ENCODE measurements around the gene KCNN4. TPM values are rescaled to one million over a fixed set of nuclear protein-coding genes. Genes with fewer than 3 reads are reported as not detected.
A peak's percentile ranks its signal among the peaks of the same experiment; 100 is the strongest.

The KCNN4 gene
- total RNA-seq, 1 donor from 2014 or later = not detected

DNA sequence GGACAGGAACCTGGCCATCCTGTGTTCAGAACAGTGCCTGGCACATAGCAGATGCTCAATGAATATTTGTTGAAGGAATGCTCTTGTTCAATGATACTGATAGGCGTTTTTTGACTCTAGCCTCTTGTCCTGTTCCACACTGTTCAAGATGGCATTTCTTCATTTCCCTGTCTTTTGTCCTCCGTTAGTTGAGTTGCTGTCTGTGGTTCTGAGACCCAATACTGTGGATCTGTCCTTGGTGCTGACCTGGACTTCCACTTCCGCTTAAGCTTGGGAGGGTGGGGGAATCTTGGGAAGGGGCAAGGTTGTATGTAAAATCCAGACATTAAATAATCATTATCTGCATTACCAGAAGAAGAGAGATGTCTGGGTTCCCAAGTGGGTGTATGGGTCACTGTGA lies 8.3 kb upstream of the KCNN4 start:
- Histone ChIP-seq H3K4me1 (no peaks in the 10 kb centered on the region), H3F3A (ENCODE audit: low read depth) (no peaks in the 10 kb centered on the region), H3K36me3 (no peaks in the 10 kb centered on the region), H3K79me2 (ENCODE audit: low read depth) (no peaks in the 10 kb centered on the region), H3K9me3 (ENCODE audit: low read depth) (no peaks in the 10 kb centered on the region), H3K4me3 (no peak overlapping the region), H3K4me2 (no peak overlapping the region), H4K20me1 (ENCODE audit: low read depth) (peaks cover 7% of the 10 kb centered on the region), H2AFZ (replicated peaks) (no peak overlapping the region), H3K27ac (no peak overlapping the region), H3K9ac (no peak overlapping the region), H3K27me3 (peaks cover 18% of the 10 kb centered on the region)
- no peak for TF ChIP-seq EZH2 (IDR thresholded peaks at IDR 0.05)
- no peak for TF ChIP-seq EZH2phosphoT487 (IDR thresholded peaks at IDR 0.05)
- TF ChIP-seq, protein P1, sequence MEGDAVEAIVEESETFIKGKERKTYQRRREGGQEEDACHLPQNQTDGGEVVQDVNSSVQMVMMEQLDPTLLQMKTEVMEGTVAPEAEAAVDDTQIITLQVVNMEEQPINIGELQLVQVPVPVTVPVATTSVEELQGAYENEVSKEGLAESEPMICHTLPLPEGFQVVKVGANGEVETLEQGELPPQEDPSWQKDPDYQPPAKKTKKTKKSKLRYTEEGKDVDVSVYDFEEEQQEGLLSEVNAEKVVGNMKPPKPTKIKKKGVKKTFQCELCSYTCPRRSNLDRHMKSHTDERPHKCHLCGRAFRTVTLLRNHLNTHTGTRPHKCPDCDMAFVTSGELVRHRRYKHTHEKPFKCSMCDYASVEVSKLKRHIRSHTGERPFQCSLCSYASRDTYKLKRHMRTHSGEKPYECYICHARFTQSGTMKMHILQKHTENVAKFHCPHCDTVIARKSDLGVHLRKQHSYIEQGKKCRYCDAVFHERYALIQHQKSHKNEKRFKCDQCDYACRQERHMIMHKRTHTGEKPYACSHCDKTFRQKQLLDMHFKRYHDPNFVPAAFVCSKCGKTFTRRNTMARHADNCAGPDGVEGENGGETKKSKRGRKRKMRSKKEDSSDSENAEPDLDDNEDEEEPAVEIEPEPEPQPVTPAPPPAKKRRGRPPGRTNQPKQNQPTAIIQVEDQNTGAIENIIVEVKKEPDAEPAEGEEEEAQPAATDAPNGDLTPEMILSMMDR (IDR thresholded peaks at IDR 0.05) = no peak
- H3K4me3 Mint-ChIP-seq = no peak overlapping the region
- no peak overlapping the region for H3K27ac Mint-ChIP-seq
- no peaks in the 10 kb centered on the region for H3K36me3 Mint-ChIP-seq
- DNase-seq (ENCODE audit: low spot score) = peak; percentile 79
- peaks cover 10% of the 10 kb centered on the region for H3K27me3 Mint-ChIP-seq (ENCODE audit: insufficient read depth, low read depth)
- no peaks in the 10 kb centered on the region for H3K9me3 Mint-ChIP-seq
- peaks cover 7% of the 10 kb centered on the region for H3K4me1 Mint-ChIP-seq

DNA sequence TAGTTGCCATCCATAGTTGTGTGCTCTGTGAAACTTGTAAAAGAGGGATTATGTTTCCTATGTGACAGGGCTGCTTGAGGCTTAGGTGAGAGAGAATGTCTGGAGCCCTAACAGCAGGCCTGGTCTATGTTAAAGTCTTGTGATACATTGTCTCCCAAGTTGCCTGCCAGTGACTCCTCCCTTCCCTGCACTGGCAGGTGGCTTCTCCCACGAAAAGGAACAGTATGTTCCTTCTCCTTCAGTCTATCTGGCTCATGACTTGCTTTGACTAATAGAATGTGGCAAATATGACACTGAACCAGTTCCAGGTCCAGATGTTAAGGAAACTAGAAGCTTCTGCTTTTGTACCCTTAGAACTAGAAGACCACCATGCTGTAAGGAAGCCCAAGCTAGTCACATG lies 5.9 kb upstream of the KCNN4 start:
- Histone ChIP-seq H3K79me2 (ENCODE audit: low read depth) (no peaks in the 10 kb centered on the region), H3K4me3 (no peak overlapping the region), H2AFZ (replicated peaks) (no peak overlapping the region), H3K9me3 (ENCODE audit: low read depth) (no peaks in the 10 kb centered on the region), H3F3A (ENCODE audit: low read depth) (no peaks in the 10 kb centered on the region), H4K20me1 (ENCODE audit: low read depth) (peaks cover 7% of the 10 kb centered on the region), H3K36me3 (no peaks in the 10 kb centered on the region), H3K9ac (no peak overlapping the region), H3K4me1 (no peaks in the 10 kb centered on the region), H3K27ac (no peak overlapping the region), H3K4me2 (no peak overlapping the region), H3K27me3 (no peaks in the 10 kb centered on the region)
- no peak for DNase-seq (ENCODE audit: low spot score)
- no peaks in the 10 kb centered on the region for H3K36me3 Mint-ChIP-seq
- TF ChIP-seq EZH2 (IDR thresholded peaks at IDR 0.05) = no peak
- TF ChIP-seq EZH2phosphoT487 (IDR thresholded peaks at IDR 0.05) = no peak
- TF ChIP-seq, protein P1 (IDR thresholded peaks at IDR 0.05) = no peak
- no peaks in the 10 kb centered on the region for H3K9me3 Mint-ChIP-seq
- no peak overlapping the region for H3K4me3 Mint-ChIP-seq
- H3K27ac Mint-ChIP-seq = no peak overlapping the region
- peaks cover 7% of the 10 kb centered on the region for H3K4me1 Mint-ChIP-seq
- H3K27me3 Mint-ChIP-seq (ENCODE audit: insufficient read depth, low read depth) = peaks cover 10% of the 10 kb centered on the region

DNA sequence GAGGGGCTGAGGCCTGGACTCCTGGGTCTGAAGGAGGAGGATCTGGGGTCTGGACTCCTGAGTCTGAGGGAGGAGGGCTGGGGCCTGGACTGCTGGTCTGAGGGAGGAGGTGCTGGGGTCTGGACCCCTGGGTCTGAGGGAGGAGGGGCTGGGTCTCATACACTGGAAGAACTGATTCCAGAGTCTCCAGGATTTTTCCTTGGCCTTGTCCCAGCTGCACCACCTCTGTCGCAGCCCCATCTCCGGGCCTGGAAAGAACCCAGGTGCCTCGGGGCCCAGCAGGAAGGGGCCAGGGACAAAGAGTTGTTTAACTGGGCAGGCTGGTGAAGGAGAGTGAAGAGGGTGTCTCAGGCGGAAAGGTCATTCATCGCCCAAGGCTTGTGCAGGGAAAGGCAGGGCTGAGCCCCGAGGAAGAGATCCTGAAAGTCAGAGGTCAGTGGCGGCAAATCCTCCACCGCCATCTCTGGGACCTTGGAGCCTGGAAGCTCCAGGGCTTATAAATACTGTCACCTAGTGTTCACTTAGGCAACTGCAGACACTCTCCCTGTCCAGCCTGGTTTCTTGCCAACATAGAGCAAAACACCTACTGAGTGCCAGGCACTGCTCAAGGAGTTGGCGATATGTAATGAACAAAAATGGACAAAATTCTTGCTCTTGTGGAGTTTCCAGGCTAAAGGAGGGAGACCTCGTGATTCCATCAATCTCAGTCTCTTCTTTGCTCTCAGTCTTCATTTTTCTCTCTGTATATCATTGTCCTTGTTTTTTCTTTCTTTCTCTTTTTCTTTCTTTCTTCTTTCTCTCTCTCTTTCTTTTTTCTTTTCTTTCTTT lies 4.4 kb upstream of the KCNN4 start:
- no peaks in the 10 kb centered on the region for H3K27me3 ChIP-seq
- H3K4me1 Mint-ChIP-seq = peaks cover 14% of the 10 kb centered on the region
- H3K4me3 Mint-ChIP-seq = no peak overlapping the region

More for the DNA sequence above, 4.4 kb upstream of the KCNN4 start:
- Histone ChIP-seq H4K20me1 (ENCODE audit: low read depth) (peaks cover 7% of the 10 kb centered on the region), H3K36me3 (no peaks in the 10 kb centered on the region), H3K9ac (no peak overlapping the region), H3K4me2 (no peak overlapping the region), H3K9me3 (ENCODE audit: low read depth) (no peaks in the 10 kb centered on the region), H3K79me2 (ENCODE audit: low read depth) (no peaks in the 10 kb centered on the region), H3F3A (ENCODE audit: low read depth) (no peaks in the 10 kb centered on the region), H3K27ac (no peak overlapping the region), H3K4me3 (no peak overlapping the region), H3K4me1 (no peaks in the 10 kb centered on the region), H2AFZ (replicated peaks) (peak overlapping the region; percentile 46)
- peaks cover 13% of the 10 kb centered on the region for H3K27me3 Mint-ChIP-seq (ENCODE audit: insufficient read depth, low read depth)
- DNase-seq (ENCODE audit: low spot score) = peak; percentile 86
- TF ChIP-seq, protein P1 (IDR thresholded peaks at IDR 0.05) = peak; percentile 93
- no peak for TF ChIP-seq EZH2phosphoT487 (IDR thresholded peaks at IDR 0.05)
- H3K9me3 Mint-ChIP-seq = no peaks in the 10 kb centered on the region
- no peaks in the 10 kb centered on the region for H3K36me3 Mint-ChIP-seq
- no peak overlapping the region for H3K27ac Mint-ChIP-seq

All from neural progenitor cell (in vitro differentiated cells).